Breast epithelium (tissue), 4 donors: ENCODE measurements around the gene SPG7. TPM values are rescaled to one million over a fixed set of nuclear protein-coding genes. Genes with fewer than 3 reads are reported as not detected.

Experiments
- DNase-seq, 2 donors: peaks; one replicate each; pipeline ENCODE4 v3.0.0-alpha.2; 2019; ENCODE audit warnings: low spot score in 2 of 2
- H3K27ac ChIP-seq, 2 donors: fragments of 200-600 bp; sonication (generic) in 1 of 2; one replicate each; pipeline ENCODE4 v1.5.1; 2016 to 2019; ENCODE audit warnings: mild to moderate bottlenecking in 1 of 2
- H3K27me3 ChIP-seq, 2 donors: fragments of 200-600 bp; sonication (generic) in 1 of 2; one replicate each; pipeline versions ENCODE4 v1.5.1 to v1.6.0; 2017 to 2019; ENCODE audit warnings: control low read depth in 1 of 2, mild to moderate bottlenecking in 1 of 2
- H3K36me3 ChIP-seq: fragments of 200-600 bp; one replicate; pipeline ENCODE4 v1.5.1; 2019
- H3K4me1 ChIP-seq, 2 donors: fragments of 200-600 bp; sonication (generic); one replicate each; pipeline ENCODE4 v1.5.1; 2016 to 2019; ENCODE audit warnings: control low read depth in 1 of 2
- H3K4me3 ChIP-seq, 3 donors: fragments of 200-600 bp; sonication (generic); 1 replicate in 2 of 3; 2 replicates in 1 of 3; pipeline ENCODE4 v1.5.1; 2016 to 2019; ENCODE audit warnings: mild to moderate bottlenecking in 3 of 3, moderate library complexity in 2 of 3
- H3K9me3 ChIP-seq, 2 donors: fragments of 200-600 bp; sonication (generic) in 1 of 2; one replicate each; pipeline ENCODE4 v1.5.1; 2016 to 2019; ENCODE audit warnings: control low read depth in 1 of 2
- CTCF ChIP-seq, 3 donors: fragments of 450-650 bp; IDR thresholded peaks; one replicate each; pipeline ENCODE4 v1.5.1; 2016 to 2017; ENCODE audit warnings: antibody characterized with exemption in 3 of 3, mild to moderate bottlenecking in 3 of 3, moderate library complexity in 3 of 3
- POLR2A ChIP-seq: fragments of 450-650 bp; IDR thresholded peaks from one replicate; pipeline ENCODE4 v1.6.1; 2016; ENCODE audit warnings: antibody characterized with exemption, mild to moderate bottlenecking, moderate library complexity
- POLR2AphosphoS5 ChIP-seq, 3 donors: sonication (generic); formaldehyde crosslinking; IDR thresholded peaks; one replicate each; pipeline ENCODE4 v1.6.1; 2017; ENCODE audit warnings: antibody characterized with exemption in 3 of 3
- intact Hi-C: fragments of 100-400 bp; cut with DNase I; formaldehyde crosslinking; loops from one replicate; pipeline ENCODE4 v1.15.1; 2023; ENCODE audit warnings: low total_unique reads
- total RNA-seq, 3 donors: library from RNA; depleted of rRNA; stranded (reverse); fragments of >200 nt; gene quantifications; one replicate each; pipeline ENCODE4 v1.1.0, GENCODE V29; 2016

SPG7 gene
- total RNA-seq, 3 donors from 2014 or later: 104 to 126 (median 118) TPM

- DNase-seq: no peak
- TF ChIP-seq CTCF (IDR thresholded peaks at IDR 0.05): no peak
- no peak for TF ChIP-seq POLR2A
- TF ChIP-seq POLR2AphosphoS5 (IDR thresholded peaks at IDR 0.05): no peak
- Histone ChIP-seq H3K36me3 (peaks cover 21% of the 10 kb centered on the region), H3K4me1 (no peaks in the 10 kb centered on the region), H3K9me3 (no peaks in the 10 kb centered on the region), H3K27me3 (no peaks in the 10 kb centered on the region), H3K4me3 (no peak overlapping the region), H3K27ac (no peak overlapping the region)
- intact Hi-C loops: no loop called here
Measured at GRCh38 chr16:89547291-89547690, 39.1 kb downstream of the SPG7 start.

GRCh38 chr16:89547860-89548259 lies 39.7 kb downstream of the SPG7 start:
- Histone ChIP-seq H3K27ac (no peak overlapping the region), H3K9me3 (no peaks in the 10 kb centered on the region), H3K4me3 (no peak overlapping the region), H3K36me3 (peaks cover 22% of the 10 kb centered on the region), H3K4me1 (no peaks in the 10 kb centered on the region), H3K27me3 (no peaks in the 10 kb centered on the region)
- TF ChIP-seq POLR2AphosphoS5 (IDR thresholded peaks at IDR 0.05): no peak
- intact Hi-C loops: no loop called here
- no peak for DNase-seq

GRCh38 chr16:89548344-89549006 lies 40.3 kb downstream of the SPG7 start:
- Histone ChIP-seq H3K9me3 (no peaks in the 10 kb centered on the region), H3K27ac (no peak overlapping the region), H3K36me3 (peaks cover 22% of the 10 kb centered on the region), H3K4me3 (no peak overlapping the region), H3K27me3 (no peaks in the 10 kb centered on the region), H3K4me1 (no peaks in the 10 kb centered on the region)
- no peak for TF ChIP-seq CTCF (IDR thresholded peaks at IDR 0.05)
- TF ChIP-seq POLR2AphosphoS5 (IDR thresholded peaks at IDR 0.05): no peak
- no peak for TF ChIP-seq POLR2A
- no peak for DNase-seq
- intact Hi-C loops: no loop called here

GRCh38 chr16:89549007-89549700 lies 41.0 kb downstream of the SPG7 start:
- H3K9me3 ChIP-seq: no peaks in the 10 kb centered on the region
- H3K4me3 ChIP-seq: no peak overlapping the region
- DNase-seq: no peak
- H3K36me3 ChIP-seq: peaks cover 22% of the 10 kb centered on the region
- no peaks in the 10 kb centered on the region for H3K27me3 ChIP-seq
- H3K27ac ChIP-seq: no peak overlapping the region
- intact Hi-C loops: no loop called here
- H3K4me1 ChIP-seq: no peaks in the 10 kb centered on the region
- no peak for TF ChIP-seq POLR2AphosphoS5 (IDR thresholded peaks at IDR 0.05)
- no peak for TF ChIP-seq POLR2A
- no peak for TF ChIP-seq CTCF (IDR thresholded peaks at IDR 0.05)

GRCh38 chr16:89550421-89551007 lies 42.3 kb downstream of the SPG7 start:
- no peaks in the 10 kb centered on the region for H3K9me3 ChIP-seq
- no peak overlapping the region for H3K4me3 ChIP-seq
- H3K36me3 ChIP-seq: peaks cover 17% of the 10 kb centered on the region
- H3K4me1 ChIP-seq: no peaks in the 10 kb centered on the region
- intact Hi-C loops: loop anchor here (10.0 kb wide), 1 partner anchor 46 kb away; the partner anchor contains the start of gene SPG7
- H3K27ac ChIP-seq: no peak overlapping the region
- TF ChIP-seq POLR2A (no peak), POLR2AphosphoS5 (IDR thresholded peaks at IDR 0.05) (no peak), CTCF (IDR thresholded peaks at IDR 0.05) (no peak)
- no peaks in the 10 kb centered on the region for H3K27me3 ChIP-seq
- no peak for DNase-seq
